WI38 (cell line): ENCODE results near the gene OTOG.

ENCODE experiments used
- H3K4me3 ChIP-seq: 2 replicates; pipeline ENCODE4 v1.5.1; 2011; ENCODE audit warnings: low read depth, mild to moderate bottlenecking, control low read depth, low read length
- TF ChIP-seq, protein P1 (sequence below): IDR thresholded peaks from 2 replicates; pipeline ENCODE4 v1.5.1; 2012; ENCODE audit warnings: low read depth, mild to moderate bottlenecking, control low read depth, low read length

The OTOG gene

GRCh38 chr11:17640493-17641164 lies 93.6 kb downstream of the OTOG start:
- TF ChIP-seq, protein P1, sequence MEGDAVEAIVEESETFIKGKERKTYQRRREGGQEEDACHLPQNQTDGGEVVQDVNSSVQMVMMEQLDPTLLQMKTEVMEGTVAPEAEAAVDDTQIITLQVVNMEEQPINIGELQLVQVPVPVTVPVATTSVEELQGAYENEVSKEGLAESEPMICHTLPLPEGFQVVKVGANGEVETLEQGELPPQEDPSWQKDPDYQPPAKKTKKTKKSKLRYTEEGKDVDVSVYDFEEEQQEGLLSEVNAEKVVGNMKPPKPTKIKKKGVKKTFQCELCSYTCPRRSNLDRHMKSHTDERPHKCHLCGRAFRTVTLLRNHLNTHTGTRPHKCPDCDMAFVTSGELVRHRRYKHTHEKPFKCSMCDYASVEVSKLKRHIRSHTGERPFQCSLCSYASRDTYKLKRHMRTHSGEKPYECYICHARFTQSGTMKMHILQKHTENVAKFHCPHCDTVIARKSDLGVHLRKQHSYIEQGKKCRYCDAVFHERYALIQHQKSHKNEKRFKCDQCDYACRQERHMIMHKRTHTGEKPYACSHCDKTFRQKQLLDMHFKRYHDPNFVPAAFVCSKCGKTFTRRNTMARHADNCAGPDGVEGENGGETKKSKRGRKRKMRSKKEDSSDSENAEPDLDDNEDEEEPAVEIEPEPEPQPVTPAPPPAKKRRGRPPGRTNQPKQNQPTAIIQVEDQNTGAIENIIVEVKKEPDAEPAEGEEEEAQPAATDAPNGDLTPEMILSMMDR = no peak
- no peak overlapping the region for H3K4me3 ChIP-seq

- TF ChIP-seq, protein P1 = no peak
- no peak overlapping the region for H3K4me3 ChIP-seq
These were observed 94.8 kb downstream of the OTOG start for GRCh38 chr11:17641792-17642350.

DNA sequence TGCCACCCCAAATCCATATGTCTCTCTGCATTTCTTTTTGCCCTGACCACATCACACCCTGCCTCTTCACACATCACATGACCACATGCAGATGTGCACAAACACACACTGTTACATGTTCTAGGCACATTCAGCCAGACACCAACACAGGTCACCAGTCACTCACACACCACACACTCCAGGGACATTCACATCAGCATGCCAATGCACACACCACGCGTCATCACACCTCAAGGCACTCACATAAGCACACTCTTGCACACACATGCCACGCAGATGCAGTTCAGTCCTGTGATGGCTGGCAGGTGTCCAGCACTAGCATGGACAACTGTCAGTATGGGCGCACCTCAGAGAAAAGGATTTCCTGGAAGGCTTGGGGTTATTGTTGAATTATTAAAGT lies 95.3 kb downstream of the OTOG start:
- TF ChIP-seq, protein P1 = no peak
- H3K4me3 ChIP-seq = no peak overlapping the region

DNA sequence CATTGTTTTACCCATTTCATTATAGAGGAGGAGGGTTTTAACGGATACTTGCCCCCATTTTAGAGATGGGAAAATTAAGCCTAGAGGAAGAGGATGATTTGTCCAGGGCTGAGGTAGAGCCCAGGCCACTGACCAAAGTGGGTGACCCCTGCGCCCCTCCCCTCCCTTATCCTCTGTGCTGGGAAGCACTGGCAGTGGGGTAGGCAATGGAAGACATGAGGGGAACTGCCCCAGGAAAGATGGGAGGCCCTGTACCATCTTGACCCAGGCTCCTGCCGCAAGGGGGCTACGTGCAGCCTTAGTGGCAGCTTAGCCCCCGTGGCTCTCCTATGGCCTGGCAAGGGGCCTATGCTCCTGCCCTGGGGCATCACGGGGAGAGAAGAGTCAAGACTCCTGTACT lies 95.9 kb downstream of the OTOG start:
- TF ChIP-seq, protein P1 = no peak
- H3K4me3 ChIP-seq = no peak overlapping the region

- H3K4me3 ChIP-seq = no peak overlapping the region
- TF ChIP-seq, protein P1 = no peak
These were observed 96.7 kb downstream of the OTOG start for GRCh38 chr11:17643506-17644405.

- TF ChIP-seq, protein P1 = no peak
- H3K4me3 ChIP-seq = no peak overlapping the region
These were observed 98.3 kb downstream of the OTOG start for GRCh38 chr11:17645190-17645970.
